ENCODE measurements around the gene PDCD2L.
A peak's percentile ranks its signal among the peaks of the same experiment; 100 is the strongest.

Gene PDCD2L

DNA sequence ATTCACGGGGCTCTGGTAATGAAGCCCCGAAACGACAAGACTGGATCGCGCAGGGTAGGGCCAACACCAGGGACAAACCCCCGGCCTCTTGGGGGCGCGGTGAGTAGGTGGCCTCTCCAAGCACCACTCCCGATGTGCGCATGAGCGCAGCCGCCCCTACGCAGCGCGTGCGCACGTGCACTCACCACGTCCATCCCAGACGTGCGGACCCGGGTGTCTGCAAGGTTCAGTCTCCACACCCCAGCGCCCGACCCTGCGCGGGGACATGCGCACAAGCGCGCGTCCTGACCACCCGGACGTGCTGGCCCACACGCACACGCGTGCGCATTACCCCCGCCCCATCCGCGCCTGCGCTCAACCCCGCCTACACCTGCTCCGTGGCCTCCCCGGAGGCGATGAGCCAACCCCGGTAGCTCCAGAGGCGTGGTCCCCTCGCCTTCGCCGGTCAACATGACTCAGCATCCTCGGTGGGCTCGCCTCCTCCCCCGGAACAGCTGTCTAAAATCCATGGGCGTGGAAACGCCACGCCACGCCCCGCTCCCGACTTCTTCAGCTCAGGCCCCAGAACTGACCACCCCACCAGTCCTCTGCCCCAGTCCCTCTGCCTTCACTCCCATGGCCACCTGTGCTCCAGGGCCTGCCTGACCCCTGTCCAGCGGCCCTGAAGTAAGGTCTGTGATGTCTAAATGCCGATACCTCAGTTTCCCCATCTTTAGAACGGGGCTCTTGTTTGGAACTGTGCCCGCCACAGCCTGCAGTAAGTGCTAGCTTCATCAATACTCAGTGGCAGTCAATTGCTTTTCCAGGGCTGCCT is 44.9 kb upstream of the PDCD2L start:
- Histone ChIP-seq H3K9me3 (ENCODE audit: severe bottlenecking) (no peaks in the 10 kb centered on the region), H3K27ac (ENCODE audit: poor library complexity, severe bottlenecking) (peak overlapping the region; percentile 57), H3K27me3 (ENCODE audit: insufficient read depth, poor library complexity, severe bottlenecking) (no peaks in the 10 kb centered on the region), H3K4me3 (ENCODE audit: severe bottlenecking) (peak overlapping the region; percentile 29), H3K36me3 (ENCODE audit: low read depth) (peaks cover 3% of the 10 kb centered on the region; the same call in 1 of the 2 replicates), H3K4me1 (ENCODE audit: insufficient read depth, poor library complexity, severe bottlenecking) (peaks cover 5% of the 10 kb centered on the region)
- ATAC-seq (ENCODE audit: low read depth): peak; percentile 90
- DNase-seq (ENCODE audit: low spot score): peak; percentile 98
- peak; percentile 74 for TF ChIP-seq CTCF (IDR thresholded peaks at IDR 0.05; ENCODE audit: poor library complexity, severe bottlenecking)

DNA sequence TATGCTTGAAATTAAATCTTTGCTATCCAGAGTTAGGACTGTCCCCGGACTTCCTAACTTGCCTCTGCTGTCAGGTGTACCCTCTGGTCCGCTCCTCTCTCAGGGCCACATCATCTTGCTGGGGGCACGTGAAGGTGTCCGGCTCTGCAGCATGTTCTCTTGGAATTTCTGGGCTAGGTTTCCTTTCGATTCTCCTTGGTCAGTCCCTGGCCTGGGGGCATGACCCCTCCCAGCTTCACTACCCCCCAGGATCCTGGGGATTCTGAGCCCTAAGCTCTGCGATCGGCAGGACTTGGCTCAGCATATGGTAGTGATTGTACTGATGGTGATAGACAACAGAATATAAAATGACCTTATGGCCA is 44.3 kb upstream of the PDCD2L start:
- no peak for TF ChIP-seq CTCF (IDR thresholded peaks at IDR 0.05; ENCODE audit: poor library complexity, severe bottlenecking)
- H3K9me3 ChIP-seq (ENCODE audit: severe bottlenecking): no peaks in the 10 kb centered on the region
- ATAC-seq (ENCODE audit: low read depth) (no peak), DNase-seq (ENCODE audit: low spot score) (no peak)
- peak overlapping the region; percentile 29 for H3K4me3 ChIP-seq (ENCODE audit: severe bottlenecking)
- H3K27ac ChIP-seq (ENCODE audit: poor library complexity, severe bottlenecking): peak overlapping the region; percentile 57
- peaks cover 5% of the 10 kb centered on the region for H3K4me1 ChIP-seq (ENCODE audit: insufficient read depth, poor library complexity, severe bottlenecking)
- no peaks in the 10 kb centered on the region for H3K36me3 ChIP-seq (ENCODE audit: low read depth)
- no peaks in the 10 kb centered on the region for H3K27me3 ChIP-seq (ENCODE audit: insufficient read depth, poor library complexity, severe bottlenecking)

- peak overlapping the region; percentile 57 for H3K27ac ChIP-seq (ENCODE audit: poor library complexity, severe bottlenecking)
- no peak for TF ChIP-seq CTCF (IDR thresholded peaks at IDR 0.05; ENCODE audit: poor library complexity, severe bottlenecking)
Observed at GRCh38 chr19:34360354-34360909, 43.8 kb upstream of the PDCD2L start.

GRCh38 chr19:34362679-34363069 is 41.5 kb upstream of the PDCD2L start:
- no peak overlapping the region for H3K4me3 ChIP-seq (ENCODE audit: severe bottlenecking)
- peaks cover 17% of the 10 kb centered on the region for H3K36me3 ChIP-seq (ENCODE audit: low read depth)
- ATAC-seq (ENCODE audit: low read depth) (no peak), DNase-seq (ENCODE audit: low spot score) (no peak)
- no peaks in the 10 kb centered on the region for H3K9me3 ChIP-seq (ENCODE audit: severe bottlenecking)
- TF ChIP-seq CTCF (IDR thresholded peaks at IDR 0.05; ENCODE audit: poor library complexity, severe bottlenecking): no peak
- peaks cover 14% of the 10 kb centered on the region for H3K4me1 ChIP-seq (ENCODE audit: insufficient read depth, poor library complexity, severe bottlenecking)
- H3K27me3 ChIP-seq (ENCODE audit: insufficient read depth, poor library complexity, severe bottlenecking): no peaks in the 10 kb centered on the region
- no peak overlapping the region for H3K27ac ChIP-seq (ENCODE audit: poor library complexity, severe bottlenecking)

More at GRCh38 chr19:34360354-34360909, 43.8 kb upstream of the PDCD2L start:
- peaks cover 5% of the 10 kb centered on the region for H3K4me1 ChIP-seq (ENCODE audit: insufficient read depth, poor library complexity, severe bottlenecking)
- ATAC-seq (ENCODE audit: low read depth): no peak
- H3K4me3 ChIP-seq (ENCODE audit: severe bottlenecking): no peak overlapping the region
- no peaks in the 10 kb centered on the region for H3K27me3 ChIP-seq (ENCODE audit: insufficient read depth, poor library complexity, severe bottlenecking)
- no peaks in the 10 kb centered on the region for H3K9me3 ChIP-seq (ENCODE audit: severe bottlenecking)
- DNase-seq (ENCODE audit: low spot score): no peak
- H3K36me3 ChIP-seq (ENCODE audit: low read depth): no peaks in the 10 kb centered on the region

GRCh38 chr19:34363094-34363493 is 41.1 kb upstream of the PDCD2L start:
- DNase-seq (ENCODE audit: low spot score): no peak
- Histone ChIP-seq H3K27ac (ENCODE audit: poor library complexity, severe bottlenecking) (no peak overlapping the region), H3K4me1 (ENCODE audit: insufficient read depth, poor library complexity, severe bottlenecking) (peaks cover 14% of the 10 kb centered on the region), H3K4me3 (ENCODE audit: severe bottlenecking) (no peak overlapping the region), H3K9me3 (ENCODE audit: severe bottlenecking) (no peaks in the 10 kb centered on the region), H3K27me3 (ENCODE audit: insufficient read depth, poor library complexity, severe bottlenecking) (no peaks in the 10 kb centered on the region), H3K36me3 (ENCODE audit: low read depth) (peaks cover 21% of the 10 kb centered on the region)
- no peak for ATAC-seq (ENCODE audit: low read depth)
- TF ChIP-seq CTCF (IDR thresholded peaks at IDR 0.05; ENCODE audit: poor library complexity, severe bottlenecking): no peak
